HG03108 (cell line): ENCODE results near the gene NUFIP2.
"Not testable (repeated sequence)": the region's sequence is repeated elsewhere in the genome, so short reads cannot be mapped to it uniquely, and the experiment has no call there.

Source experiments
- ATAC-seq: cut with Tn5 transposase; IDR thresholded peaks from one replicate; pipeline ENCODE4 v1.9.1; 2021; ENCODE audit warnings: moderate library complexity; ENCODE audit not compliant: unreplicated experiment

NUFIP2 gene

GRCh38 chr17:29240968-29241963 lies 52.7 kb downstream of the NUFIP2 start:
- no peak for ATAC-seq

- ATAC-seq, result no peak
These were observed 53.5 kb downstream of the NUFIP2 start for GRCh38 chr17:29240477-29240876.

- no peak for ATAC-seq
These were observed 55.7 kb downstream of the NUFIP2 start for GRCh38 chr17:29238133-29238850.

GRCh38 chr17:29237476-29238132 lies 56.3 kb downstream of the NUFIP2 start:
- no peak for ATAC-seq

GRCh38 chr17:29235904-29236303 lies 58.0 kb downstream of the NUFIP2 start:
- ATAC-seq, result no peak

GRCh38 chr17:29234972-29235371 lies 59.0 kb downstream of the NUFIP2 start:
- ATAC-seq, result not testable (repeated sequence)

- no peak for ATAC-seq
These were observed 60.6 kb downstream of the NUFIP2 start for GRCh38 chr17:29233301-29233700.

DNA sequence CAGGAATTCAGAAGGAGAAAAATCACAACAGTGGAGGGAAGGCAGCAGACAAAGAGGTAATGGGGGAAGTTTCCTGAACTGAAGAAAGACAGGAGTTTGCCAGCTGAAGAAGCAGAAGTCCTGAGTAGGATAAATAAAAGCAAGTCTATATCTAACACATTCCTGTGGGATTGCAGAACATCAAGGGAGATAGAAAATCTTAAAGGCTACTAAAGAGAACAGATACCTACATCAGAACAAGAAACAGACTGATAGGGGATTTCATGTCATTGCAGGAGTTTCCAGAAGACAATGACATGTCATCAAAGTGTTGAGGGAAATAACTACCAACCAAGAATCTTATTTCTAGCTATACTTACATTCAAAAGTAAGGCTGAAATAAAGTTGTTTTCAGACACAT lies 68.6 kb downstream of the NUFIP2 start:
- no peak for ATAC-seq

GRCh38 chr17:29221338-29221737 lies 72.6 kb downstream of the NUFIP2 start:
- not testable (repeated sequence) for ATAC-seq

GRCh38 chr17:29219378-29220047 lies 74.4 kb downstream of the NUFIP2 start:
- no peak for ATAC-seq

GRCh38 chr17:29216856-29217255 lies 77.1 kb downstream of the NUFIP2 start:
- no peak for ATAC-seq

- ATAC-seq, result no peak
These were observed 77.8 kb downstream of the NUFIP2 start for GRCh38 chr17:29216181-29216580.

DNA sequence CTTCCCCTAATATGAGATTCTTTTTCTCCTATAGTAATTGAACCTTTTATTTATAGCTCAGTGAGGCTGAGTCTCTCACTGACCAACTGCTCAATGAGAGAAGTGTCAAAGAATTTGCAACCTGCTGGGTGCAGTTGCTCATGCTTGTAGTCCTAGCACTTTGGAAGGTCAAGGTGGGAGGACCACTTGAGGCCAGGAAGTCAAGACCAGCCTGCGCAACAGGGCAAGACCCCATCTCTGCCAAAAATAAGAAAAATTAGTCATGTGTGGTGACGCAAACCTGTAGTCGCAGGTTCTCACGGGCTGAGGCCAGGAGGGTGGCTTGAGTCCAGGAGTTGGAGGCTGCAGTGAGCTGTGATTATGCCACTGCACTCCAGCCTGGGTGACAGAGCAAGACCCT lies 78.2 kb downstream of the NUFIP2 start:
- no peak for ATAC-seq

DNA sequence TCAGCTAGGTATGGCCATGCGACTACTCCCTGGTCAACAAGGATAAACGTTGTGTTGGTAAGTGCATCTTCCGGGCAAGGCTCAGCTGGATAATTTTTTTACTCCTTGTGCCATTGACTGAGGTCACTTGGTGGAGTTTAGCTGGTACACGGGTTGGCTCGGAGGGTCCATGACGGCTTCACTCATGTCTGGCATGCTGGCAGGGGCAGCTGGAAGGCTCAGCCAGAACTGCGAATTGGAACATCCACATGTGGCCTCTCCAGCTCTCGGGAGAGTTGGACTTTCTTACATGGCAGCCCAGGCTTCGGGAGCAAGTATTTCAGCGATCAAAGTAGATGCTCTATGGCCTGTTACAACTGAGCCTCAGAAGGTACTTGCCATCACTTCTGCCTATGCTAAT lies 78.8 kb downstream of the NUFIP2 start:
- ATAC-seq, result no peak

DNA sequence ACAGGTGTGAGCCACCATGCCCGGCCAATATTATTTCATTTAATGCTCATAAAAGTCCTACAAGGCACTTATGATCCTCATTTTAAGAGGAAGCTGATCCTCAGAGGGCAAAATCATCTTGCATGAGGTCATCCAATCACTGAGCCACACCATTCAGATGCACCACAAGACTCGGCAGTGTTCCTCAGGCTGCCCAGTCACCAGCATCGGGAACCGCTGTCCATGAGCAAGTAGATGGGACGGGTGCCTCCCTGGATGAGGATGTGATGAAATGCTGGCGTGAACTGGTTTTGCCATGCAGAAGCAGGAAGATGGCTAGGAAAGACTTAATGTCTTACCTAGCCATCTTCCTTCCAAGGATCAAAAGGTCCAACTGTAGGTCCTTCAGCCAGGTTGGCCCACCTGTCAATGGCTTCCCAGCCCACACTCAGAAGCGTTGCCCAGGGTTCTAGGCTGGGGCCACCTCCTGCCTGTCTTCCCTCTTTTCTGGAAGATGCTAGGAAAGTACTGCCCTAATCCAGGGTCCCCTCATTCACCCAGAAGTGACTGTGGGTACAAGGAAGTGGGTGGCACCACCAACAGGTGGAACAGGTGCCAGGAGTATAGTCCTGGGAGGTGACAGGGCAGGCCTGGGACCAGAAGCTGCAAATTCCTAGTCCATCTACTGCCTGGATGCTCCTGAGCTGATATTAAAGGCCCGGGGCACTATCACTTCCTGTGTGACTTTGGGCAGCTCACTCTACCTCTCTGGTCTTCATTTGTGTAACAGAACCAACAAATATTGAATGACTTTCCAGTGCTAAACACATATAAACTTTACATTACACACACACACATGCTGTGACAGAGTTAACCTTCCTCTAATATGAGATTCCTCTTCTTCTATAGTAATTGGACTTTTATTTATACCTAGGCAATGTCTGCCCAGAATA lies 79.5 kb downstream of the NUFIP2 start:
- no peak for ATAC-seq

GRCh38 chr17:29212681-29213121 lies 81.2 kb downstream of the NUFIP2 start:
- ATAC-seq, result no peak

DNA sequence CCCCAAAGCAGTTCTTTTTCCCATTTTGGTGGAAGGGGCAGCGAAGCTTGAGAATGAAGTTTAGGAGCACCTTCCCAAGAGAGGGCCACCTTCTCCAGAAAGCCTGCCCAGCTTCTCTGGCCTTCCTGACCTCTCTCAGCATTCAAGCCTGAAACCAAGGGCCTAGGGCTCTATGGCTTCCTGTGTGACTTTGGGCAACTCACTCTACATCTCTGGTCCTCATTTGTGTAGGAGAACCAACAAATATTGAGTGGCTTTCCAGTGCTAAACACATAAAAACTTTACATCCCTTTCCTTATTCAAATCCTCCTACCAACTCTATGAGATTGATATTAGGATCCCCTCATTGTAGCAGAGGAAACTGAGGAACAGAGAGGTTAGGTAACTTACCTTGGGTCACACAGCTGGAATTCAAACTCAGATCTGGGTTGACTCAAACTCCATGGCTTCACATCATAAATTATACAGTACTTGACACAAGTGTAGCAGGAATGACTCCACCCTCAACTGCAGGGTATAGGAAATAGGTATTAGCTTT lies 81.8 kb downstream of the NUFIP2 start:
- no peak for ATAC-seq

- no peak for ATAC-seq
These were observed 83.1 kb downstream of the NUFIP2 start for GRCh38 chr17:29210879-29211278.

- ATAC-seq, result no peak
These were observed 84.9 kb downstream of the NUFIP2 start for GRCh38 chr17:29209073-29209472.
